HEK293 (cell line): ENCODE data around the gene KIF26B.

Source experiments
- CTCF ChIA-PET: fragments of 350-600 bp; formaldehyde crosslinking; extraction: SDS; loops from one replicate; lab custom pipeline; 2021; ENCODE audit warnings: antibody characterized with exemption; lab: Yijun Ruan, JAX
- POLR2A ChIA-PET: fragments of 300-600 bp; formaldehyde crosslinking; extraction: SDS; loops from one replicate; lab custom pipeline; 2020; ENCODE audit warnings: antibody characterized with exemption, inconsistent platforms; lab: Yijun Ruan, JAX
- H3K27ac ChIP-seq: fragments of 200-500 bp; sonication (Bioruptor generic); 2 replicates; pipeline ENCODE4 v1.5.1; 2014; ENCODE audit warnings: low read depth, low read length, control low read depth, inconsistent platforms; ENCODE audit errors: extremely low read depth
- H3K36me3 ChIP-seq, 2 experiments: fragments of 200-500 bp in 1 of 2; sonication (Bioruptor generic) in 1 of 2; 1 replicate in 1 of 2; 2 replicates in 1 of 2; pipeline ENCODE4 v1.5.1; 2014 to 2017; ENCODE audit warnings: inconsistent platforms in 2 of 2, low read length in 2 of 2; ENCODE audit not compliant: control insufficient read depth in 2 of 2, insufficient read depth in 1 of 2
- H3K4me1 ChIP-seq: fragments of 200-500 bp; sonication (Bioruptor generic); 2 replicates; pipeline ENCODE4 v1.5.1; 2014; ENCODE audit warnings: mild to moderate bottlenecking, low read length, inconsistent platforms; ENCODE audit not compliant: control insufficient read depth, insufficient read depth
- H3K4me3 ChIP-seq: 2 replicates; pipeline ENCODE4 v1.5.1; 2011; ENCODE audit warnings: low read depth, mild to moderate bottlenecking, control low read depth, low read length, moderate library complexity
- H3K9me3 ChIP-seq: fragments of 200-500 bp; sonication (Bioruptor generic); 2 replicates; pipeline ENCODE4 v1.5.1; 2014; ENCODE audit warnings: low read depth, low read length, inconsistent platforms; ENCODE audit not compliant: control insufficient read depth, insufficient read depth
- BCL11A ChIP-seq: fragments of 450-650 bp; formaldehyde crosslinking; IDR thresholded peaks from 2 replicates; pipeline ENCODE4 v1.5.1; 2016; ENCODE audit warnings: low read depth, missing biosample characterization, missing genetic modification characterization
- BCL11B ChIP-seq: fragments of 450-650 bp; formaldehyde crosslinking; IDR thresholded peaks from 2 replicates; pipeline ENCODE4 v1.5.1; 2016; ENCODE audit warnings: low read depth, missing biosample characterization, missing genetic modification characterization
- GLI4 ChIP-seq: fragments of 450-650 bp; formaldehyde crosslinking; IDR thresholded peaks from 2 replicates; pipeline ENCODE4 v1.5.1; 2016; ENCODE audit warnings: missing biosample characterization, missing genetic modification characterization
- HOXD13 ChIP-seq: sonication (generic); formaldehyde crosslinking; IDR thresholded peaks from 2 replicates; pipeline ENCODE4 v1.8.0; 2022; ENCODE audit warnings: missing genetic modification reagents, borderline replicate concordance
- KLF17 ChIP-seq: fragments of 450-650 bp; formaldehyde crosslinking; IDR thresholded peaks from 2 replicates; pipeline ENCODE4 v1.5.1; 2016; ENCODE audit warnings: missing biosample characterization, missing genetic modification characterization
- MEIS1 ChIP-seq: sonication (generic); formaldehyde crosslinking; IDR thresholded peaks from 2 replicates; pipeline ENCODE4 v1.8.1; 2022; ENCODE audit warnings: missing genetic modification reagents, mild to moderate bottlenecking, borderline replicate concordance
- MZF1 ChIP-seq: fragments of 450-650 bp; formaldehyde crosslinking; IDR thresholded peaks from 2 replicates; pipeline ENCODE4 v1.5.1; 2017; ENCODE audit warnings: missing biosample characterization, missing genetic modification characterization, borderline replicate concordance
- PRDM4 ChIP-seq: fragments of 450-650 bp; formaldehyde crosslinking; IDR thresholded peaks from 2 replicates; pipeline ENCODE4 v1.5.1; 2017; ENCODE audit warnings: missing biosample characterization, missing genetic modification characterization
- SALL2 ChIP-seq: fragments of 450-650 bp; formaldehyde crosslinking; IDR thresholded peaks from 2 replicates; pipeline ENCODE4 v1.5.0; 2017; ENCODE audit warnings: missing biosample characterization, mild to moderate bottlenecking, missing genetic modification characterization, borderline replicate concordance
- ZBTB8A ChIP-seq: fragments of 450-650 bp; formaldehyde crosslinking; IDR thresholded peaks from 2 replicates; pipeline ENCODE4 v1.5.1; 2016; ENCODE audit warnings: missing biosample characterization, missing genetic modification characterization
- ZFP41 ChIP-seq: fragments of 450-650 bp; formaldehyde crosslinking; IDR thresholded peaks from 2 replicates; pipeline ENCODE4 v1.5.1; 2016; ENCODE audit warnings: missing biosample characterization, missing genetic modification characterization, borderline replicate concordance
- ZNF112 ChIP-seq: fragments of 450-650 bp; formaldehyde crosslinking; IDR thresholded peaks from 2 replicates; pipeline ENCODE4 v1.5.0; 2017; ENCODE audit warnings: missing biosample characterization, missing genetic modification characterization
- ZNF23 ChIP-seq: fragments of 450-650 bp; formaldehyde crosslinking; IDR thresholded peaks from 2 replicates; pipeline ENCODE4 v1.5.1; 2016; ENCODE audit warnings: missing biosample characterization, missing genetic modification characterization, borderline replicate concordance
- ZNF341 ChIP-seq: fragments of 450-650 bp; formaldehyde crosslinking; IDR thresholded peaks from 2 replicates; pipeline ENCODE4; 2016; ENCODE audit warnings: low read depth, missing biosample characterization, missing genetic modification characterization
- ZNF354C ChIP-seq: fragments of 450-650 bp; formaldehyde crosslinking; IDR thresholded peaks from 2 replicates; pipeline ENCODE4 v1.5.1; 2016; ENCODE audit warnings: missing biosample characterization, missing genetic modification characterization, low read depth, borderline replicate concordance
- ZNF433 ChIP-seq: fragments of 450-650 bp; formaldehyde crosslinking; IDR thresholded peaks from 2 replicates; pipeline ENCODE4 v1.5.1; 2016; ENCODE audit warnings: missing biosample characterization, missing genetic modification characterization, low read depth
- ZNF518A ChIP-seq: fragments of 450-650 bp; formaldehyde crosslinking; conservative IDR thresholded peaks from 2 replicates; pipeline ENCODE4 v1.5.1; 2016; ENCODE audit warnings: low read depth, missing biosample characterization, missing genetic modification characterization
- ZNF558 ChIP-seq: fragments of 450-650 bp; formaldehyde crosslinking; IDR thresholded peaks from 2 replicates; pipeline ENCODE4 v1.5.1; 2016; ENCODE audit warnings: missing biosample characterization, missing genetic modification characterization
- ZNF596 ChIP-seq: fragments of 450-650 bp; IDR thresholded peaks from 2 replicates; pipeline ENCODE4 v1.5.0; 2018; ENCODE audit warnings: missing biosample characterization, mild to moderate bottlenecking, missing genetic modification characterization, moderate library complexity
- ZNF621 ChIP-seq: fragments of 450-650 bp; formaldehyde crosslinking; IDR thresholded peaks from 2 replicates; pipeline ENCODE4 v1.5.1; 2017; ENCODE audit warnings: missing biosample characterization, missing genetic modification characterization
- ZNF623 ChIP-seq: fragments of 450-650 bp; formaldehyde crosslinking; IDR thresholded peaks from 2 replicates; pipeline ENCODE4 v1.5.1; 2016; ENCODE audit warnings: missing biosample characterization, missing genetic modification characterization
- ZNF785 ChIP-seq: fragments of 450-650 bp; formaldehyde crosslinking; IDR thresholded peaks from 2 replicates; pipeline ENCODE4 v1.5.1; 2016; ENCODE audit warnings: missing biosample characterization, missing genetic modification characterization
- ZSCAN23 ChIP-seq: fragments of 450-650 bp; formaldehyde crosslinking; IDR thresholded peaks from 2 replicates; pipeline ENCODE4 v1.5.1; 2016; ENCODE audit warnings: missing biosample characterization, missing genetic modification characterization
- TF ChIP-seq, protein P1 (sequence below): fragments of 450-650 bp; formaldehyde crosslinking; IDR thresholded peaks from 2 replicates; pipeline ENCODE4 v1.5.1; 2016; ENCODE audit warnings: missing biosample characterization, missing genetic modification characterization
- TF ChIP-seq, protein P2 (sequence below): fragments of 450-650 bp; formaldehyde crosslinking; IDR thresholded peaks from 2 replicates; pipeline ENCODE4 v1.5.1; 2016; ENCODE audit warnings: missing biosample characterization, missing genetic modification characterization

KIF26B gene

DNA sequence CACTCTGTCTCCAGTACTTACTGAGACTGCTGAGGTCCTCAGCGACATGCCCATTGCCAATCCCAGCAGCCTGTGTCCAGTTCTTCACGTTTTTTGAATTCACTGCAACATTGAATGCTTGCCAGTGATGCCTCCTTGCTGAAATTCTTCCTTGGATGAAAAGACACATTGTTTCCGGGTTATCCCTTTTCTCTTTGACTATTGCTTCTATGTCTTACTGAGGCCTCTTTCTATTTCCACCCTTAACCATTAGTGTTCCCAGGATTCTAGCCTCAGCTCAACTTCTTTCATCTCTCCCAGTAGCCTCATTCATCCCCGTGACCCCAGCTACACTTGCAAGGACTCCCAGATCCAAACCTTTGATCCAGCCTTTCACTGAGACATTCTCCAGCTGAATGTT, 46.5 kb upstream of the KIF26B start:
- ChIA-PET POLR2A (no interaction called here), CTCF (interaction anchor here (0.7 to 0.9 kb wide), 2 partner anchors 8 to 10 kb away, joined by 3 to 4 read pairs; no protein-coding TSS in a partner anchor)
- Histone ChIP-seq H3K4me3 (no peak overlapping the region), H3K36me3 (no peaks in the 10 kb centered on the region), H3K27ac (no peak overlapping the region), H3K4me1 (no peaks in the 10 kb centered on the region), H3K9me3 (no peaks in the 10 kb centered on the region)
- TF ChIP-seq ZNF621 (tag by site-specific recombination) (no peak), ZNF518A (tag by site-specific recombination) (no peak), KLF17 (tag by site-specific recombination) (no peak), ZNF112 (no peak), BCL11B (no peak), PRDM4 (tag by site-specific recombination) (no peak), HOXD13 (CRISPR knock-in tag) (no peak), ZNF354C (tag by site-specific recombination) (no peak), ZNF433 (tag by site-specific recombination) (no peak), ZNF341 (tag by site-specific recombination) (no peak), ZNF558 (tag by site-specific recombination) (no peak)
- TF ChIP-seq, protein P1, sequence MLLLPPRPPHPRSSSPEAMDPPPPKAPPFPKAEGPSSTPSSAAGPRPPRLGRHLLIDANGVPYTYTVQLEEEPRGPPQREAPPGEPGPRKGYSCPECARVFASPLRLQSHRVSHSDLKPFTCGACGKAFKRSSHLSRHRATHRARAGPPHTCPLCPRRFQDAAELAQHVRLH (tag by site-specific recombination) = no peak

GRCh38 chr1:245108909-245109308, 45.9 kb upstream of the KIF26B start:
- Histone ChIP-seq H3K4me1 (no peaks in the 10 kb centered on the region), H3K36me3 (no peaks in the 10 kb centered on the region), H3K9me3 (no peaks in the 10 kb centered on the region), H3K4me3 (no peak overlapping the region), H3K27ac (no peak overlapping the region)
- ChIA-PET CTCF (no interaction called here), POLR2A (no interaction called here)
- TF ChIP-seq MZF1 (tag by site-specific recombination) (no peak), ZSCAN23 (no peak), ZNF623 (tag by site-specific recombination) (no peak), ZNF785 (tag by site-specific recombination) (no peak), ZFP41 (tag by site-specific recombination) (no peak), ZNF23 (tag by site-specific recombination) (no peak), ZBTB8A (tag by site-specific recombination) (no peak), BCL11A (tag by site-specific recombination) (no peak), GLI4 (no peak), MEIS1 (CRISPR knock-in tag) (no peak), SALL2 (tag by site-specific recombination) (no peak), ZNF596 (tag by site-specific recombination) (no peak)
- TF ChIP-seq, protein P2, sequence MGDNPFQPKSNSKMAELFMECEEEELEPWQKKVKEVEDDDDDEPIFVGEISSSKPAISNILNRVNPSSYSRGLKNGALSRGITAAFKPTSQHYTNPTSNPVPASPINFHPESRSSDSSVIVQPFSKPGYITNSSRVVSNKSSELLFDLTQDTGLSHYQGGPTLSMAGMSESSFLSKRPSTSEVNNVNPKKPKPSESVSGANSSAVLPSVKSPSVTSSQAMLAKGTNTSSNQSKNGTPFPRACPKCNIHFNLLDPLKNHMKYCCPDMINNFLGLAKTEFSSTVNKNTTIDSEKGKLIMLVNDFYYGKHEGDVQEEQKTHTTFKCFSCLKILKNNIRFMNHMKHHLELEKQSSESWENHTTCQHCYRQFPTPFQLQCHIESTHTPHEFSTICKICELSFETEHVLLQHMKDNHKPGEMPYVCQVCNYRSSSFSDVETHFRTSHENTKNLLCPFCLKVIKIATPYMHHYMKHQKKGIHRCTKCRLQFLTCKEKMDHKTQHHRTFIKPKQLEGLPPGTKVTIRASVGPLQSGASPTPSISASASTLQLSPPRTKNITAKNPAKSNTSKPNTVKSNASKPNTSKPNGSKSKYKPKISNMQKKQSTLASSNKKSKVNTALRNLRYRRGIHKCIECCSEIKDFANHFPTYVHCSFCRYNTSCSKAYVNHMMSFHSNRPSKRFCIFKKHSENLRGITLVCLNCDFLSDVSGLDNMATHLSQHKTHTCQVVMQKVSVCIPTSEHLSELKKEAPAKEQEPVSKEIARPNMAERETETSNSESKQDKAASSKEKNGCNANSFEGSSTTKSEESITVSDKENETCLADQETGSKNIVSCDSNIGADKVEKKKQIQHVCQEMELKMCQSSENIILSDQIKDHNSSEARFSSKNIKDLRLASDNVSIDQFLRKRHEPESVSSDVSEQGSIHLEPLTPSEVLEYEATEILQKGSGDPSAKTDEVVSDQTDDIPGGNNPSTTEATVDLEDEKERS (tag by site-specific recombination) = no peak
